NCI-H146 treated with DMSO at 0.1 percent for 48 hours (cell line): ENCODE data around the gene KANK4.
A peak's percentile ranks its signal among the peaks of the same experiment; 100 is the strongest.
"Not testable (repeated sequence)": the region's sequence is repeated elsewhere in the genome, so short reads cannot be mapped to it uniquely, and the experiment has no call there.

ENCODE experiments used
- DNase-seq: peaks from one replicate; lab custom pipeline; 2025; ENCODE audit not compliant: unreplicated experiment; lab: John Stamatoyannopoulos, UW

The KANK4 gene

GRCh38 chr1:62240651-62241370 lies 78.4 kb downstream of the KANK4 start:
- no peak for DNase-seq

GRCh38 chr1:62239652-62240403 lies 79.4 kb downstream of the KANK4 start:
- DNase-seq: not testable (repeated sequence)

GRCh38 chr1:62238507-62238906 lies 80.7 kb downstream of the KANK4 start:
- no peak for DNase-seq

GRCh38 chr1:62237950-62238374 lies 81.3 kb downstream of the KANK4 start:
- no peak for DNase-seq

GRCh38 chr1:62237361-62237760 lies 81.9 kb downstream of the KANK4 start:
- DNase-seq: no peak

GRCh38 chr1:62235576-62235975 lies 83.7 kb downstream of the KANK4 start:
- no peak for DNase-seq

GRCh38 chr1:62234688-62235087 lies 84.5 kb downstream of the KANK4 start:
- DNase-seq: no peak

- DNase-seq: no peak
Observed at GRCh38 chr1:62233926-62234450, 85.2 kb downstream of the KANK4 start.

- DNase-seq: no peak
Observed at GRCh38 chr1:62232871-62233278, 86.4 kb downstream of the KANK4 start.

- DNase-seq: peak; percentile 65
Observed at GRCh38 chr1:62230718-62231117, 88.5 kb downstream of the KANK4 start.

GRCh38 chr1:62229932-62230331 lies 89.3 kb downstream of the KANK4 start:
- DNase-seq: no peak

- DNase-seq: no peak
Observed at GRCh38 chr1:62229468-62229867, 89.8 kb downstream of the KANK4 start.

GRCh38 chr1:62228883-62229187 lies 90.4 kb downstream of the KANK4 start:
- no peak for DNase-seq

- DNase-seq: no peak
Observed at GRCh38 chr1:62228136-62228882, 90.9 kb downstream of the KANK4 start.

GRCh38 chr1:62227496-62227895 lies 91.7 kb downstream of the KANK4 start:
- no peak for DNase-seq

GRCh38 chr1:62224182-62224581 lies 95.1 kb downstream of the KANK4 start:
- DNase-seq: no peak

GRCh38 chr1:62222321-62222720 lies 96.9 kb downstream of the KANK4 start:
- DNase-seq: no peak

GRCh38 chr1:62221171-62221570 lies 98.1 kb downstream of the KANK4 start:
- no peak for DNase-seq

- DNase-seq: not testable (repeated sequence)
Observed at GRCh38 chr1:62220456-62220855, 98.8 kb downstream of the KANK4 start.

- DNase-seq: no peak
Observed at GRCh38 chr1:62218604-62219003, 100.6 kb downstream of the KANK4 start.

- DNase-seq: no peak
Observed at GRCh38 chr1:62213075-62213914, 105.9 kb downstream of the KANK4 start.
